ENCODE measurements around the gene BRICD5. TPM values are rescaled to one million over a fixed set of nuclear protein-coding genes. Genes with fewer than 3 reads are reported as not detected.
A peak's percentile ranks its signal among the peaks of the same experiment; 100 is the strongest.

BRICD5 gene
- total and polyA plus RNA-seq, 5 donors from 2014 or later = 0.08 to 10.9 (median 0.33) TPM; not detected in 2

- Histone ChIP-seq H3K4me1 (ENCODE audit: control insufficient read depth, insufficient read depth, low read length, poor library complexity, severe bottlenecking) (no peaks in the 10 kb centered on the region), H3K27ac (ENCODE audit: insufficient read depth, low read length, poor library complexity, severe bottlenecking) (no peak overlapping the region), H3K4me3 (ENCODE audit: low read depth, low read length) (no peak overlapping the region), H3K9me3 (ENCODE audit: control insufficient read depth in 2 of 2, low read length in 2 of 2) (no peaks in the 10 kb centered on the region), H3K36me3 (ENCODE audit: control insufficient read depth, insufficient read depth, low read length) (no peaks in the 10 kb centered on the region), H3K27me3 (ENCODE audit: control insufficient read depth, insufficient read depth, low read length) (no peaks in the 10 kb centered on the region)
- ATAC-seq (ENCODE audit: low read depth in 2 of 2) (no peak), DNase-seq (no peak)
- Mint-ChIP-seq H3K36me3 (no peaks in the 10 kb centered on the region), H3K27ac (no peak overlapping the region), H3K4me3 (no peak overlapping the region), H3K4me1 (no peaks in the 10 kb centered on the region), H3K27me3 (no peaks in the 10 kb centered on the region), H3K9me3 (no peaks in the 10 kb centered on the region)
These were observed 24.2 kb downstream of the BRICD5 start for GRCh38 chr16:2186505-2186904.

GRCh38 chr16:2186064-2186463, 24.6 kb downstream of the BRICD5 start:
- H3K9me3 Mint-ChIP-seq = no peaks in the 10 kb centered on the region

GRCh38 chr16:2184962-2185361, 25.7 kb downstream of the BRICD5 start:
- Histone ChIP-seq H3K9me3 (ENCODE audit: control insufficient read depth in 2 of 2, low read length in 2 of 2) (no peaks in the 10 kb centered on the region), H3K27me3 (ENCODE audit: control insufficient read depth, insufficient read depth, low read length) (no peaks in the 10 kb centered on the region), H3K4me3 (ENCODE audit: low read depth, low read length) (no peak overlapping the region), H3K36me3 (ENCODE audit: control insufficient read depth, insufficient read depth, low read length) (no peaks in the 10 kb centered on the region), H3K27ac (ENCODE audit: insufficient read depth, low read length, poor library complexity, severe bottlenecking) (no peak overlapping the region), H3K4me1 (ENCODE audit: control insufficient read depth, insufficient read depth, low read length, poor library complexity, severe bottlenecking) (no peaks in the 10 kb centered on the region)
- Mint-ChIP-seq H3K27me3 (no peaks in the 10 kb centered on the region), H3K4me1 (no peaks in the 10 kb centered on the region), H3K27ac (no peak overlapping the region), H3K36me3 (no peaks in the 10 kb centered on the region), H3K9me3 (no peaks in the 10 kb centered on the region), H3K4me3 (no peak overlapping the region)
- ATAC-seq (ENCODE audit: low read depth in 2 of 2) (peak in 1 of 2 donors; percentile 13), DNase-seq (no peak)

More at GRCh38 chr16:2186064-2186463, 24.6 kb downstream of the BRICD5 start:
- Histone ChIP-seq H3K36me3 (ENCODE audit: control insufficient read depth, insufficient read depth, low read length) (no peaks in the 10 kb centered on the region), H3K4me3 (ENCODE audit: low read depth, low read length) (no peak overlapping the region), H3K27me3 (ENCODE audit: control insufficient read depth, insufficient read depth, low read length) (no peaks in the 10 kb centered on the region), H3K9me3 (ENCODE audit: control insufficient read depth in 2 of 2, low read length in 2 of 2) (no peaks in the 10 kb centered on the region), H3K4me1 (ENCODE audit: control insufficient read depth, insufficient read depth, low read length, poor library complexity, severe bottlenecking) (no peaks in the 10 kb centered on the region), H3K27ac (ENCODE audit: insufficient read depth, low read length, poor library complexity, severe bottlenecking) (no peak overlapping the region)
- no peaks in the 10 kb centered on the region for H3K36me3 Mint-ChIP-seq
- no peak overlapping the region for H3K27ac Mint-ChIP-seq
- DNase-seq (no peak), ATAC-seq (ENCODE audit: low read depth in 2 of 2) (no peak)
- H3K4me3 Mint-ChIP-seq = no peak overlapping the region
- H3K27me3 Mint-ChIP-seq = no peaks in the 10 kb centered on the region
- H3K4me1 Mint-ChIP-seq = no peaks in the 10 kb centered on the region

- H3K27me3 Mint-ChIP-seq = no peaks in the 10 kb centered on the region
- Histone ChIP-seq H3K27ac (ENCODE audit: insufficient read depth, low read length, poor library complexity, severe bottlenecking) (no peak overlapping the region), H3K27me3 (ENCODE audit: control insufficient read depth, insufficient read depth, low read length) (no peaks in the 10 kb centered on the region), H3K9me3 (ENCODE audit: control insufficient read depth in 2 of 2, low read length in 2 of 2) (no peaks in the 10 kb centered on the region), H3K4me3 (ENCODE audit: low read depth, low read length) (no peak overlapping the region), H3K36me3 (ENCODE audit: control insufficient read depth, insufficient read depth, low read length) (no peaks in the 10 kb centered on the region), H3K4me1 (ENCODE audit: control insufficient read depth, insufficient read depth, low read length, poor library complexity, severe bottlenecking) (no peaks in the 10 kb centered on the region)
- H3K36me3 Mint-ChIP-seq = no peaks in the 10 kb centered on the region
- no peak overlapping the region for H3K4me3 Mint-ChIP-seq
- H3K9me3 Mint-ChIP-seq = no peaks in the 10 kb centered on the region
- H3K4me1 Mint-ChIP-seq = no peaks in the 10 kb centered on the region
- DNase-seq (no peak), ATAC-seq (ENCODE audit: low read depth in 2 of 2) (no peak)
- no peak overlapping the region for H3K27ac Mint-ChIP-seq
These were observed 26.3 kb downstream of the BRICD5 start for GRCh38 chr16:2184346-2184745.

- DNase-seq (no peak), ATAC-seq (ENCODE audit: low read depth in 2 of 2) (no peak)
- no peaks in the 10 kb centered on the region for H3K36me3 Mint-ChIP-seq
- no peaks in the 10 kb centered on the region for H3K4me1 ChIP-seq (ENCODE audit: control insufficient read depth, insufficient read depth, low read length, poor library complexity, severe bottlenecking)
- H3K27me3 Mint-ChIP-seq = no peaks in the 10 kb centered on the region
- no peak overlapping the region for H3K4me3 Mint-ChIP-seq
- H3K9me3 Mint-ChIP-seq = no peaks in the 10 kb centered on the region
- H3K27ac ChIP-seq (ENCODE audit: insufficient read depth, low read length, poor library complexity, severe bottlenecking) = no peak overlapping the region
- H3K27me3 ChIP-seq (ENCODE audit: control insufficient read depth, insufficient read depth, low read length) = no peaks in the 10 kb centered on the region
- H3K27ac Mint-ChIP-seq = no peak overlapping the region
- no peak overlapping the region for H3K4me3 ChIP-seq (ENCODE audit: low read depth, low read length)
- no peaks in the 10 kb centered on the region for H3K9me3 ChIP-seq (ENCODE audit: control insufficient read depth in 2 of 2, low read length in 2 of 2)
- no peaks in the 10 kb centered on the region for H3K4me1 Mint-ChIP-seq
- no peaks in the 10 kb centered on the region for H3K36me3 ChIP-seq (ENCODE audit: control insufficient read depth, insufficient read depth, low read length)
These were observed 27.0 kb downstream of the BRICD5 start for GRCh38 chr16:2183671-2184070.

GRCh38 chr16:2181952-2182351, 28.7 kb downstream of the BRICD5 start:
- Mint-ChIP-seq H3K4me3 (no peak overlapping the region), H3K36me3 (no peaks in the 10 kb centered on the region), H3K27ac (no peak overlapping the region), H3K4me1 (no peaks in the 10 kb centered on the region), H3K9me3 (no peaks in the 10 kb centered on the region), H3K27me3 (no peaks in the 10 kb centered on the region)
- DNase-seq (no peak), ATAC-seq (ENCODE audit: low read depth in 2 of 2) (no peak)
- H3K36me3 ChIP-seq (ENCODE audit: control insufficient read depth, insufficient read depth, low read length) = no peaks in the 10 kb centered on the region
- H3K27ac ChIP-seq (ENCODE audit: insufficient read depth, low read length, poor library complexity, severe bottlenecking) = no peak overlapping the region
- no peaks in the 10 kb centered on the region for H3K27me3 ChIP-seq (ENCODE audit: control insufficient read depth, insufficient read depth, low read length)
- no peak overlapping the region for H3K4me3 ChIP-seq (ENCODE audit: low read depth, low read length)
- H3K4me1 ChIP-seq (ENCODE audit: control insufficient read depth, insufficient read depth, low read length, poor library complexity, severe bottlenecking) = no peaks in the 10 kb centered on the region
- no peaks in the 10 kb centered on the region for H3K9me3 ChIP-seq (ENCODE audit: control insufficient read depth in 2 of 2, low read length in 2 of 2)

GRCh38 chr16:2180962-2181923, 29.4 kb downstream of the BRICD5 start:
- Mint-ChIP-seq H3K27me3 (no peaks in the 10 kb centered on the region), H3K4me3 (no peak overlapping the region), H3K4me1 (no peaks in the 10 kb centered on the region), H3K36me3 (no peaks in the 10 kb centered on the region), H3K27ac (no peak overlapping the region), H3K9me3 (no peaks in the 10 kb centered on the region)
- no peaks in the 10 kb centered on the region for H3K9me3 ChIP-seq (ENCODE audit: control insufficient read depth in 2 of 2, low read length in 2 of 2)
- H3K27ac ChIP-seq (ENCODE audit: insufficient read depth, low read length, poor library complexity, severe bottlenecking) = no peak overlapping the region
- H3K4me3 ChIP-seq (ENCODE audit: low read depth, low read length) = no peak overlapping the region
- peaks cover 2% of the 10 kb centered on the region for H3K36me3 ChIP-seq (ENCODE audit: control insufficient read depth, insufficient read depth, low read length)
- no peaks in the 10 kb centered on the region for H3K27me3 ChIP-seq (ENCODE audit: control insufficient read depth, insufficient read depth, low read length)
- H3K4me1 ChIP-seq (ENCODE audit: control insufficient read depth, insufficient read depth, low read length, poor library complexity, severe bottlenecking) = no peaks in the 10 kb centered on the region
- ATAC-seq (ENCODE audit: low read depth in 2 of 2) (no peak), DNase-seq (no peak)

- H3K27ac ChIP-seq (ENCODE audit: insufficient read depth, low read length, poor library complexity, severe bottlenecking) = no peak overlapping the region
- H3K27ac Mint-ChIP-seq = no peak overlapping the region
- H3K27me3 Mint-ChIP-seq = no peaks in the 10 kb centered on the region
- H3K9me3 ChIP-seq (ENCODE audit: control insufficient read depth in 2 of 2, low read length in 2 of 2) = no peaks in the 10 kb centered on the region
- H3K4me1 ChIP-seq (ENCODE audit: control insufficient read depth, insufficient read depth, low read length, poor library complexity, severe bottlenecking) = no peaks in the 10 kb centered on the region
- H3K36me3 ChIP-seq (ENCODE audit: control insufficient read depth, insufficient read depth, low read length) = peaks cover 10% of the 10 kb centered on the region
- DNase-seq (no peak), ATAC-seq (ENCODE audit: low read depth in 2 of 2) (no peak)
- H3K9me3 Mint-ChIP-seq = no peaks in the 10 kb centered on the region
- H3K27me3 ChIP-seq (ENCODE audit: control insufficient read depth, insufficient read depth, low read length) = no peaks in the 10 kb centered on the region
- H3K4me3 ChIP-seq (ENCODE audit: low read depth, low read length) = no peak overlapping the region
- no peaks in the 10 kb centered on the region for H3K4me1 Mint-ChIP-seq
- peaks cover 3% of the 10 kb centered on the region for H3K36me3 Mint-ChIP-seq
- no peak overlapping the region for H3K4me3 Mint-ChIP-seq
These were observed 30.2 kb downstream of the BRICD5 start for GRCh38 chr16:2180461-2180860.
